ELR (cell line): ENCODE data around the gene FTL.
"Not testable (repeated sequence)": the region's sequence is repeated elsewhere in the genome, so short reads cannot be mapped to it uniquely, and the experiment has no call there.

ENCODE experiments used
- DNase-seq: peaks from one replicate; pipeline ENCODE4 v3.0.0-alpha.2; 2015; ENCODE audit warnings: low read depth

Gene FTL

DNA sequence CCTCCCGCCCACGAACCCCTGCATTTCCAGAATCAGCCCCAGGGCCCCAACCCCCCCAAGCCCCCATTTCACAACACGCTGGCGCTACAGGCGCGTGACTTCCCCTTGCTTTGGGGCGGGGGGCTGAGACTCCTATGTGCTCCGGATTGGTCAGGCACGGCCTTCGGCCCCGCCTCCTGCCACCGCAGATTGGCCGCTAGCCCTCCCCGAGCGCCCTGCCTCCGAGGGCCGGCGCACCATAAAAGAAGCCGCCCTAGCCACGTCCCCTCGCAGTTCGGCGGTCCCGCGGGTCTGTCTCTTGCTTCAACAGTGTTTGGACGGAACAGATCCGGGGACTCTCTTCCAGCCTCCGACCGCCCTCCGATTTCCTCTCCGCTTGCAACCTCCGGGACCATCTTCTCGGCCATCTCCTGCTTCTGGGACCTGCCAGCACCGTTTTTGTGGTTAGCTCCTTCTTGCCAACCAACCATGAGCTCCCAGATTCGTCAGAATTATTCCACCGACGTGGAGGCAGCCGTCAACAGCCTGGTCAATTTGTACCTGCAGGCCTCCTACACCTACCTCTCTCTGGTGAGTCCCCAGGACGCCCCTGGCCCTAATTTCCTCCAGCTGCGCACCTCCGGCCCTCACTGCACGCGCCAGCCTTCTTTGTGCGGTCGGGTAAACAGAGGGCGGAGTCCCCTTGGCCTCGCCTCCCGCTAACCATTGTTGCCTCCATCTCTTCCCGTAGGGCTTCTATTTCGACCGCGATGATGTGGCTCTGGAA is at the start of gene FTL:
FTL (plus strand) TSS at position 270 of the 766 bp plus-strand sequence; CDS start at position 469, 199 bp downstream.
- peak; percentile 94 for DNase-seq

DNA sequence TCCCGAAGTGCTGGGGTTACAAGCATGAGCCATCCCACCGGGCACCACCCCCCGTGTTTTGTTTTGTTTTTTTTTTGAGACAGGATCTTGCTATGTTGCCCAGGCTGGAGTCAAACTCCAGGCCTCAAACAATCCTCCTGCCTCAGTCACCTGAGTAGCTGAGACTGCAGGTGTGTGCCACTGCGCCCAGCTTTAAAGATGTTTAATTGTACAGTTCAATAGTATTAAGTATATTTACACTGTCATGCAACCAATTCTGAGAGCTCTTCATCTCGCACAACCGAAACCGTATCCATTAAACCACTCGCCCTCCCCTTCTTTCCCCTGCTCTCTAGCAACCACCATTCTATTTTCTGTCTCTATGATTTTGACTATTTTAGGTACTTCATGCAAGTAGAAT is 49.4 kb upstream of the FTL start:
- DNase-seq, result no peak

DNA sequence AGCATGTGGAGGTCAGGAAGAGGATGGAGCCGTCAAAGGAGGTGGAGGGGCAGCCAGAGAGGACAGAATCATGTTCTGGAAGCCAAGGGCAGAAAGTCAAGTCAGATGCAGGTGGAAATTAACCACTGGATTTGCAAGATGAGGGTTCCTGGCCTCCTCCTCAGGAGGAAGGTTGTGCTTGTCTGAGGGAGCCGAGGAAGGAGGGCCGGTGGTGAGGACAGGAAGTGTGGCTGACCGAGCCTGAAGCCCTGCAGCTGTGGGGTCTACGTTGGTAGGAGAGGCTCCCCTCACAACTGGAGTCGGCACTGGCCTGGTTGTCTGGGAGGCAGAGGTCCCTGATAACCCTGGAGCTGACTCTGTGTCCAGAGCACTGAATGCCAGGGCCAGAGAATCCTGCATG is 47.0 kb upstream of the FTL start:
- DNase-seq, result no peak

- DNase-seq, result peak; percentile 53
Observed at GRCh38 chr19:48918801-48919247, 46.3 kb upstream of the FTL start.

DNA sequence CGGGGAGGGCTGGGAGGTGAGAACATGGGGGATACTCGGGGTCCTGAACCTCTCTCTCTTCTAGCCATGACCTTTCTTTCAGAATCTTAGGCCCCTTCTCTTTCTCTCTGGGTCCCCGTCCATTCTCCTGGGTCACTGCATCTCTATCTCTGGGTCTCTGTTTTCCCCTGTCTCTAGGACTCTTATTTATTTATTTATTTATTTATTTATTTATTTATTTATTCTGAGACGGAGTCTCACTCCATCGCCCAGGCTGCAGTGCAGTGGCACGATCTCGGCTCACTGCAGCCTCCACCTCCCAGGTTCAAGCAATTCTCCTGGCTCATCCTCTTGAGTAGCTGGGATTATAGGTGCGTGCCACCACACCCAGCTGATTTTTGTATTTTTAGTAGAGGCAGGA is 45.8 kb upstream of the FTL start:
- DNase-seq, result not testable (repeated sequence)

GRCh38 chr19:48920949-48921348 is 44.2 kb upstream of the FTL start:
- DNase-seq, result no peak

DNA sequence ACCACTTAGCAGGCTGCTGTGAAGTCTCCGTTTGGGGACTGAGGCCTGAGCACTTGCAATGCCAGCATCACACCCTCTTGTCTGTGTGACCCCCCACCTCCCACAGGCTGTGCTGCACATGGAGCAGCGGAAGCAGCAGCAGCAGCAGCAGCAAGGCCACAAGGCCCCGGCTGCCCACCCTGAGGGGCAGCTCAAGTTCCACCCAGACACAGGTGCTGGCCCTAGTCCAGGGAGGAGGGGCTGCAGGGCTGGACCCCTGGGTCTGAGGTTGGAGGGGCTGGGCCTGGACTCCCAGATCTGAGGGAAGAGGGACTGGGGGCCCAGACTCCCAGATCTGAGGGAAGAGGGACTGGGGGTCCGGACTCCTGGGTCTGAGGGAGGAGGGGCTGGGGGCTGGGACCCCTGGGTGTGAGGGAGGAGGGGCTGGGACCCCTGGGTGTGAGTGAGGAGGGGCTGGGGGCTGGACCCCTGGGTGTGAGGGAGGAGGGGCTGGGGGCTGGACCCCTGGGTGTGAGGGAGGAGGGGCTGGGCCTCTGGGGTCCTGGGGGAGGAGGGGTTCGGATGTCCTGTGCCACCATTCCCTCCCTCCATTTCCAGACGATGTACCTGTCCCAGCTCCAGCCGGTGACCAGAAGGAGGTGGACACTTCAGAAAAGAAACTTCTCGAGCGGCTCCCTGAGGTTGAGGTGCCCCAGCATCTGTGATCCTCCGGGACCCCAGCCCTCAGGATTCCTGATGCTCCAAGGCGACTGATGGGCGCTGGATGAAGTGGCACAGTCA is 43.2 kb upstream of the FTL start:
- no peak for DNase-seq

DNA sequence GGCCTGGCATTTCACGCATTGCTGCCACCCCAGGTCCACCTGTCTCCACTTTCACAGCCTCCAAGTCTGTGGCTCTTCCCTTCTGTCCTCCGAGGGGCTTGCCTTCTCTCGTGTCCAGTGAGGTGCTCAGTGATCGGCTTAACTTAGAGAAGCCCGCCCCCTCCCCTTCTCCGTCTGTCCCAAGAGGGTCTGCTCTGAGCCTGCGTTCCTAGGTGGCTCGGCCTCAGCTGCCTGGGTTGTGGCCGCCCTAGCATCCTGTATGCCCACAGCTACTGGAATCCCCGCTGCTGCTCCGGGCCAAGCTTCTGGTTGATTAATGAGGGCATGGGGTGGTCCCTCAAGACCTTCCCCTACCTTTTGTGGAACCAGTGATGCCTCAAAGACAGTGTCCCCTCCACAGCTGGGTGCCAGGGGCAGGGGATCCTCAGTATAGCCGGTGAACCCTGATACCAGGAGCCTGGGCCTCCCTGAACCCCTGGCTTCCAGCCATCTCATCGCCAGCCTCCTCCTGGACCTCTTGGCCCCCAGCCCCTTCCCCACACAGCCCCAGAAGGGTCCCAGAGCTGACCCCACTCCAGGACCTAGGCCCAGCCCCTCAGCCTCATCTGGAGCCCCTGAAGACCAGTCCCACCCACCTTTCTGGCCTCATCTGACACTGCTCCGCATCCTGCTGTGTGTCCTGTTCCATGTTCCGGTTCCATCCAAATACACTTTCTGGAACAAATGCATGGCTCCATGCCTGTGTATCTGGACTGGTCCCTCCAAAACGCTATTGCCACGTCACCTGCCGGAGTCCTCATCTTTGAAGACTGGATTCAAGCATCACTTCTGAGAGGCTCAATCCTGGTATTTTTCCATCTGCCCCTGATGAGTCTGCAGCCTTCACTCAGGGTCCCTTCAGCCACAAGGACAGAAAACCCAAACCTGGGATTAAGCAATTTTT is 42.3 kb upstream of the FTL start:
- DNase-seq, result no peak

GRCh38 chr19:48925240-48925843 is 39.8 kb upstream of the FTL start:
- DNase-seq, result peak; percentile 94

DNA sequence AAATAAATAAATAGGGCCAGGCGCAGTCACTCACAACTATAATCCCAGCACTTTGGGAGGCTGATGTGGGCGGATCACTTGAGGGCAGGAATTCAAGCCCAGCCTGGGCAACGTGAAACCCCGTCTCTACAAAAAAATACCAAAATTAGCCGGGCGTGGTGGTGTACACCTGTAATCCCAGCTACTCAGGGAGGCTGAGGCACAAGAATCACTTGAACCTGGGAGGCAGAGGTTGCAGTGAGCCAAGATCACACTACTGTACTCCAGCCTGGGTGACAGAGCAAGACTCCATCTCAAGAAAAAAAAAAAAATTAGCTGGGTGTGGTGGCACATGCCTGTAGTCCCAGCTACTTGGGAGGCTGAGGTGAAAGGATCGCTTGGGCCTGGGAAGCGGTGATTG is 39.2 kb upstream of the FTL start:
- DNase-seq, result not testable (repeated sequence)

GRCh38 chr19:48926909-48927308 is 38.2 kb upstream of the FTL start:
- peak; percentile 97 for DNase-seq

- DNase-seq, result not testable (repeated sequence)
Observed at GRCh38 chr19:48927692-48928091, 37.4 kb upstream of the FTL start.

DNA sequence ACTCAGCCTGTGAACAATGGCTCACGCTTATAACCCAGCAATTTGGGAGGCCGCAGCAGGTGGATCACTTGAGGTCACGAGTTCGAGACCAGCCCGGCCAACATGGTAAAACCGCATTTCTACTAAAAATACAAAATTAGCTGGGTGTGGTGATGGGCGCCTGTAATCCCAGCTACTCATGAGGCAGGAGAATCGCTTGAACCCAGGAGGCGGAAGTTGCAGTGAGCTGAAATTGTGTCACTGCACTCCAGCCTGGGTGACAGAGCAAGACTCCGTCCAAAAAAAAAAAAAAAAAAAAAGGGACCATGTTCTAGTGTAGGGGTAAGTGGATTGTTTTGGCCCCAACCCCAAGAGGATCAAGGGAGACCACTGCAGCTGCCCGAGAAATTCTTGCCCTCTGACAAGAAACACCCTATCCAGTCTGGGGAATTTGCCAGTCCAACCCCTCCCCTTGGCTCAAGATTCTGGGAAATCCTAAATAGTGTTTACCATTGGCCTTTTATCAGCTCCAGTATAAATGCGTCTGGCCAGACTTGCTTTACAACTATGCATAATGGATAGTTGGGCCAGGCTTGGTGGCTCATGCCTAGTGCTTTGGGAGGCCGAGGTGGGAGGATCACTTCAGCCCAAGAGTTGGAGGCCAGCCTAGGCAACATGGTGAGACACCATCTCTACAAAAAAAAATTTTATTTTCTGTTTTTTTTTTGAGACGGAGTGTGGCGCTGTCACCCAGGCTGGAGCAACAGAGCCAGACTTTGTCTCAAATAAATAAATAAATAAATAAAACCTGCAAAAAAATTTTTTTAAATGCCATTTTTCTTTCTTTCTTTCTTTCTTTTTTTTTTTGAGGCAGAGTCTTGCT is 36.7 kb upstream of the FTL start:
- DNase-seq, result no peak

GRCh38 chr19:48933382-48933932 is 31.7 kb upstream of the FTL start, which contains the start of gene DHDH:
Gene DHDH, plus strand, starts transcription at chr19:48933699. Its CDS starts 23 bp downstream, at chr19:48933722.
- DNase-seq, result peak; percentile 71

DNA sequence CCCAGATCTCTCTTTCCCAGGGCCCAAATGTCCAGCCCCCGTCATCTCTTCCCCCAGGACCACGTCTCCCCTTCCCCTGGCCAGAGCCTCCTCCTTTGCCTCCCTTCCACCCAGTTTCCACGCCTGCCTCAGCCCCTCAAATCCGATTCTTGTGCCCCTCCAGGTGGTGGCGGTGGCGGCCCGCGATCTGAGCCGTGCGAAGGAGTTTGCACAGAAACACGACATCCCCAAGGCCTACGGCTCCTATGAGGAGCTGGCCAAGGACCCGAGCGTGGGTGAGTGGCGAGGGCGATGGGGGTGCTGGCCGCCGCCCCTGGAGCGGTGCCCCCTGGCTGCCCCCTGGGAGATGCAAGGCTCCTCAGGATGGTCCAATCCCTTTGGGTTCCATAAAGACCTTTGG is 30.3 kb upstream of the FTL start:
- DNase-seq, result no peak

- DNase-seq, result no peak
Observed at GRCh38 chr19:48935864-48936263, 29.2 kb upstream of the FTL start.

DNA sequence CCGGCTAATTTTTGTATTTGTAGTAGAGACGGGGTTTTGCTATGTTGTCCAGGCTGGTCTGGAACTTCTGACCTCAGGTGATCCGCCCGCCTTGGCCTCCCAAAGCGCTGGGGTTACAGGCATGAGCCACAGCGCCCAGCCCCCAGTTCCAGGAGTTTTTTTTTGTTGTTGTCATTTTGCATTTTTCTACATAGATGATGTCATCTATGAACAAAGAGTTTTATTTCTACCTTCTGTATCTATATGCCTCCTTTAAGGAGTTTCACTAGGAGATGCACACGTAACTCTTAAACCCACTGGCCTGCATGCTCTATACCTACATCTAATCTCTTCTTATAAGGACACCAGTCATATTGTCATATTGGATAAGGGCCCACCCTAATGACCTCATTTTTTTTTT is 26.9 kb upstream of the FTL start:
- DNase-seq, result no peak

GRCh38 chr19:48940902-48941301 is 24.2 kb upstream of the FTL start:
- no peak for DNase-seq

GRCh38 chr19:48943081-48943480 is 22.0 kb upstream of the FTL start:
- no peak for DNase-seq

- no peak for DNase-seq
Observed at GRCh38 chr19:48945415-48945814, 19.7 kb upstream of the FTL start.
